HG03439 (cell line): ENCODE data around the gene IKBKE.

Experiments used
- ATAC-seq: cut with Tn5 transposase; IDR thresholded peaks from one replicate; pipeline ENCODE4 v1.9.1; 2021; ENCODE audit warnings: mild to moderate bottlenecking, moderate library complexity; ENCODE audit not compliant: unreplicated experiment

The IKBKE gene

DNA sequence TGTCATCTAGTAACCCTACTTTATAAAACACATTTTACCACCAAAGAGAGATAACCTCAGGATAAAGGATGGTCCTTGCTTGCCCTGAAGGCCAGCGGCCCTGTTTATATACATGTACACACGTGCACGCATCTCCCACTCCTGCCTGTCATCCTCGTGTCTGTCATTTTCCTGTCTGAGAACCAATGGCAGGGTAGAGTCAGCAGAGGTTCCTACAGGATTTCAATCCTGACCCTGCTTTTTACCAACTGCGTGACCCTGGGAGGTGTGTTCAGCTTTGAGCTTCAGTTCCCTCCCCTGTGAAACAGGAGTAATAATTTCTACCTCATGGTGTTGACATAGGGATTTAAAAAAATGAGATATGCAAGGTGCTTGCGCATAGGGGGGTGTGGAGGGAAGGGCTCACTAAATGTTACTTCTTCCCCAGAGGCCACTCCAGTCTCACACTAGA, 24.8 kb downstream of the IKBKE start:
- ATAC-seq, result no peak

DNA sequence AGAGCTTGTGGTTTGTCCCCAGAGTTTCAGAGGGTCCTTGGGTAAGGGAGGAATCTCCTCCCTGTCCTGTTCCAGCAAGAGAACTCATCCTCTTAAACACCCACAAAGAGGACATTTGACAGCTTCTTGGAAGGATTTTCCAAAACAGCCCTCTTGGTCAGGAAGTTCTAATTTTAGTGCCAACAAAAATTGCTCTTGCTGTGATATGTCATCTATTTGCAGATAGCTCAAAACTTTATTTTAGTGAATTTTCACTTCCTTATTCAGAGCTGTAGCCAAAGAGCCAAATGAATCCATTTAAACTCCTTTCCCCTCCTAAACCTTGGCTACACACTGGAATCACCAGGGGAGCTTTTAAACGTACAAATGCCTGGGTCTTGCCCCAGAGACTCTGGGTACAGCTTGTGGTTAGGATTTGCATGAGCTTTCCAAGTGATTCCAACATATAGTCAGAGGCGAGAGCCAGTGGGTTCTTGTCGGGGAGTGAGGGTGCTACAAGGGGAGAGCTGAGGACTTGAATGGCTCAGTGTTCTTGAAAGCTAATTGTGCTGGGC, 25.3 kb downstream of the IKBKE start:
- no peak for ATAC-seq

DNA sequence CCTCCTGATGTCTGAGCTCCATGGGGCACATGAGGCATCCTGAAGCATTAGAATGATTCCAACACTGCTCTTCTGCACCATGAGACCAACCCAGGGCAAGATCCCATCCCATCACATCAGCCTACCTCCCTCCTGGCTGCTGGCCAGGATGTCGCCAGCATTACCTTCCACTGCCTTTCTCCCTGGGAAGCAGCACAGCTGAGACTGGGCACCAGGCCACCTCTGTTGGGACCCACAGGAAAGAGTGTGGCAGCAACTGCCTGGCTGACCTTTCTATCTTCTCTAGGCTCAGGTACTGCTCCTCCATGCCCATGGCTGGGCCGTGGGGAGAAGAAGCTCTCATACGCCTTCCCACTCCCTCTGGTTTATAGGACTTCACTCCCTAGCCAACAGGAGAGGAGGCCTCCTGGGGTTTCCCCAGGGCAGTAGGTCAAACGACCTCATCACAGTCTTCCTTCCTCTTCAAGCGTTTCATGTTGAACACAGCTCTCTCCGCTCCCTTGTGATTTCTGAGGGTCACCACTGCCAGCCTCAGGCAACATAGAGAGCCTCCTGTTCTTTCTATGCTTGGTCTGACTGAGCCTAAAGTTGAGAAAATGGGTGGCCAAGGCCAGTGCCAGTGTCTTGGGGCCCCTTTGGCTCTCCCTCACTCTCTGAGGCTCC, 26.0 kb downstream of the IKBKE start:
- no peak for ATAC-seq

DNA sequence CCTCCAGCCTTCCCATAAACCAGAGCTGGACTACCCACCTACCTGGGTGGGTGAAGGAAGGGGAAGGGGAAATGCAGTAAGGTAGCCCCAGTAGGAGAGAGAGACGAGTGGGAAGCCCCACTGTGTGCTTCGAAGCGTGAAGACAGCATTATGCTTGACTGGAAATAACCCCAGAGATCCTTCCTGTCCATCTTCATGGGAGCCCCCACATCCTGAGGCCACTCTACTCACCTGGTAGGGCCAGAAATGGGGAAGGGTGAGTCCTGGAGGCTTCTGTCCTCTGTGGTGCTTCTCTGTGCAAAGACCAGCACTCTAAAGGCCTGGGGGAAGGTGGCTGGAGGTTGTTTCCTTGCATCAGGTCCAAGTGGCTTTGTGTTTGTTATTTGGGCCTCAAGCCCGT, 27.1 kb downstream of the IKBKE start:
- no peak for ATAC-seq

DNA sequence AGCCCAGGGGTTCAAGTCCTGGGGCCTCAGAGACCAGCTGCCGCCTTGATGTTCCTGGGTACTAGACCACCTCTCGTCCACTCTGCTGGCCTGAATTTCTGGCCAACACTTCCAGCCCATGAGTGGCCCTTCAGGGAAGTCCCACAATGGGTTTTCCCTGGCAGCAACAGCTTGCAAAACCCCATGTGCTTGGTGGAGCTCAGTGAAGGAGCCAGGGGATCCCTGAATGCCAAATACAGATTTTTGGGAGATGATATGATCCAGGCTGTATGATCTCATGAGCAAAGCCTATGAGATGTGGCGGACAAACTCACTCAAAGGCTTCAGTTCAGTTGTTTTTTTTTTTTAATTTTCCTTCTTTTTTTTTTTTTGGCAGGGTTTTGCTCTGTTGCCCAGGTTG, 27.5 kb downstream of the IKBKE start:
- no peak for ATAC-seq

- no peak for ATAC-seq
Observed at GRCh38 chr1:206498685-206499084, 28.4 kb downstream of the IKBKE start.

DNA sequence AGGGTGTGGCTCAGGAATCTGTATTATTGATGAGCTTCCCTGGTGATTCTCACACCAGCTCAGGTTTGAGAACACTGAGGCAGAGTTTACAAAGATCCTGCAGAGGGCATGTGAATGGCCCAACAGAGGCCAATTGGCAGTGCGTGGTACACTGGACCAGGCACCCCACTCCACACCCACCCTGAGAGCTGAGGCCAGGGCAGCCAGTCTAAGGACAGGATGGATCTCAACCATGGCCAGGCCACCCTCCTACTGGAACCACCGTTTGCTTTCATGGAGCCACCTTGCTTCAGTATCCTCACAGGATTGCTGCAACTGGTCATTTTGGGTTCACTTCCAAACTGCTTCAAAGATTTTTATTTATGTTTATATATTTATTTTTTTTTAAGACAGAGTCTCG, 29.8 kb downstream of the IKBKE start:
- no peak for ATAC-seq

DNA sequence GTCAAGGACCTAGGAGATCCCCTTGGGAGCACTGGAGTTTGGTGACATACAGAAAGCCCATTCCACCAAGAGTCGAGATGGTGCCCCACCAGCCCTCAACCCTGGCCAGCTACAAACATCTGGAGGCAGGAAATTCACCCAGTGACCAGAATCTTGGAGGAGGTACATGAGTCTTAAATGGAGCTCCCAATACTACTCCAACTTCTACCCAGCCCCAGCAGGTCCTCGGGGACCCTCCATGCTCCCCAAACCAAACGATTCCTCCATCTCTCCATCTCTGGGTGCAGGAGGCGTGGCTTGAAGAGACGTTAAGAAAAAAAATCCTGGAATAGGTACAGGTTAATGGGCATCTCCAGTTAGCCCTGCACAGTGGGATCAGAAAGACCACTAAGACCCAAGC, 31.6 kb downstream of the IKBKE start:
- ATAC-seq, result no peak

DNA sequence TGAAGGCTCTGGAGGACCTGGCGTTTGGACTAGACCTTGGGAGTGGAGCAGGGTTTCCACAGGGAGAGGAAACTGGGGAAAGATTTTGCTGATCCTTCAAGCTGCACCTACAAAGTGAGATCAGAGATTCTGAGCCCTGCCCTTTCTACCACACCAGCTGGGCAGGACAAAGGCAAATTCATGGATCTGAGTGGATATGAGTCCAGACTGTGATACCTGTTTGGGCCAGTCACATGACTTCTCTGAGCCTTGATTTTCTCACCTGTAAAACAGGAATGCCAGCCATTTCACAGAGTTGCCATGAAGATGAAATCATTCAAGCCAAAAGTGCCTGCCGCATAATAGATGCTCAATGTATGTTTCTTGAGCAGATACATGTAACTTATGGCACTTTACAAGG, 32.1 kb downstream of the IKBKE start:
- no peak for ATAC-seq

GRCh38 chr1:206502812-206503211, 32.5 kb downstream of the IKBKE start:
- ATAC-seq, result no peak

GRCh38 chr1:206503591-206504362, 33.5 kb downstream of the IKBKE start:
- peak; percentile 48 for ATAC-seq

GRCh38 chr1:206504363-206504713, 34.1 kb downstream of the IKBKE start:
- ATAC-seq, result no peak

DNA sequence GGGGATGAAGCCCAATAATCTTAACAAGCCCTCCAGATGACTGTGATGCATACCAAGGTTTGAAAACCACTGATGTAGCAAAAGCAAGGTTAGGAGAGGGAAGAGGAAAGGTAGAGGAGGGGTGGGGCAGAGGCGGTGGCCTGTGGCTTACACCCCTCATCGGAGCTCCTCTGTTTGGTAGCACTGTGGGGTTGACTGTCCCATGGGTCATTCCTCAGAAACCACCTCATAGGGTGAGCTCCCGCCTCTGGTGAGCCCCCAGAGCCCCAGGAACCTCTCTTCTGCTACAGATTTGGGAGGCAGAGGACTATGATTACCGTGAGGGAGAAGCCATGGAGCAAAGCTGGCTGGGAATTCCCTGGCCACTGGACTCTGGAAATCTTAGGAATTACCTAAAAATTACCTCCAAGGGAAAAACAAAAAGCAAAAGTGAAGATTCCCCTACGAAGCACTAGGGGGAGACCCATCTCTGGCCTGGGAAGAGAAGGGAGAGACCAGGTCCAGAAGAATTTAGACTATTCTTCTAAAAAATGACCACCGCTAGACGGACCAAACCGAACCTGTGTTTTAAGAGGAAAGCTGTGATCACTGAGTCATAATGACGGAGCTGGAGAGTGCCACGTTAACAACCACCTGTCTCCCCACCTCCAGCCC, 35.6 kb downstream of the IKBKE start:
- ATAC-seq, result no peak

DNA sequence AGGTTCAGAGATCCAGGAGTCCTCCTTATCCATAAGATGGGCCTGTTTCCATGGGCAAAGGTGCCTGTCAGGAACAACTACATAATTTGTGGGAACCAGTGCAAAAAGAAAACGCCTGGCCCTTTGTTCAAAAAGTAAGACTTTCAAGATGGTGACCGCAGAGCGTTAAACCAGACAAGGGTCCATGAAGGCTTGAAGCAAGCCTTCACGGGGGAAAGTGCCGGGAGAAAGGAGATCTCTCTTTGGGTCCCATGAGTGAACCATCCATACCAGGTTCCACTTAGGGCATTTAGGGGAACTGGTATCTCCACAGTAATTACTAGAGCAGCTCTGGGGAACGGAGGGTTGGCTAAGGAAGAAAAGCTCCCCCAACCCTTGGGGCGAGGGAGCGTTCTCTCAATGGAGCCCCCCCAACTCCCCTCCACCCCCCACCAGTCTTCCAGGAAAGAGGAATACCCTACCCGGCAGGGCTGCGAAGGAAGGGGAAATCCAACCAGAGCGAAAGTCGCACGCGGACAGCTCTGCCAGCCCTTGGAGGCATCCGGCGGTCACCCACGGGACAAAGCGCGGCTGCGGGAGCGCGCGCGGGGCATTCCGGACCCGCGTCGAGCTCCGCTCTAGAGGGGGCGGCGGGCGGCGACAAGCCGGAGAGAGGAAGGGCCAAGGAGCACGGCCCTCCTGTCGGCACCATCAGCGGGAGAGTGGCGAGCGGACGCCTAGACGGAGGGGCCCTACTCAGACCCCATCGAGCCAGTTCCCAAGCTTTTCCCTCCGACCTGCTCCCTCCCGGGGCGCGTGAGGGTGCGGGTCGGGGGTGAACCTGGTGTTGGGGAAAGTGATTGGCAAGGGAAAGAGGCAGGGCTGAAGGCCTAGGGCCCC, 36.4 kb downstream of the IKBKE start:
- peak; percentile 21 for ATAC-seq

DNA sequence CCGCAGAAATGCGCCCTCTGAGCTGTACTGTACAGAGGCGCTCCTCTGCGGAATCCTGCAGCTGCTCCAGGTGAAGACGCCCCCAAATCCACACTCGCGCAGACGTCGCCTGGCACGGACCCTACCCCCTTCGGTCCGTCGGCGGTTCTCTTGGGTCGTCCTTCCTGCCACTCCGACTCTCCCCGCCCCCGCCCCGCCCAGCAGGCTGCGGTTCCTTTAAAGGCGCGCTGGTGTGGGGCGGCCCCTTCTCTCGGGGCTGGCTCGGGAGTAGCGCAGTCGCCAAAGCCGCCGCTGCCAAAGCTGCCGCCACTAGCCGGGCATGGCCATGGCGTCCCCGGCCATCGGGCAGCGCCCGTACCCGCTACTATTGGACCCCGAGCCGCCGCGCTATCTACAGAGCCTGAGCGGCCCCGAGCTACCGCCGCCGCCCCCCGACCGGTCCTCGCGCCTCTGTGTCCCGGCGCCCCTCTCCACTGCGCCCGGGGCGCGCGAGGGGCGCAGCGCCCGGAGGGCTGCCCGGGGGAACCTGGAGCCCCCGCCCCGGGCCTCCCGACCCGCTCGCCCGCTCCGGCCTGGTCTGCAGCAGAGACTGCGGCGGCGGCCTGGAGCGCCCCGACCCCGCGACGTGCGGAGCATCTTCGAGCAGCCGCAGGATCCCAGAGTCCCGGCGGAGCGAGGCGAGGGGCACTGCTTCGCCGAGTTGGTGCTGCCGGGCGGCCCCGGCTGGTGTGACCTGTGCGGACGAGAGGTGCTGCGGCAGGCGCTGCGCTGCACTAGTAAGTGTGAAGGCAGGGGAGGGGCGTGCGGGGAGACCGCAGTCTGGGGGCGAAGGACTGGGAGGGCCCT, 37.2 kb downstream of the IKBKE start, which contains the start of gene RASSF5:
Gene RASSF5 (plus strand): TSS at position 248 of the 846 bp plus-strand sequence. CDS start 72 bp downstream, at position 320.
- ATAC-seq, result peak; percentile 45

- no peak for ATAC-seq
Observed at GRCh38 chr1:206508130-206508889, 38.0 kb downstream of the IKBKE start.

- ATAC-seq, result no peak
Observed at GRCh38 chr1:206508956-206509355, 38.7 kb downstream of the IKBKE start.

DNA sequence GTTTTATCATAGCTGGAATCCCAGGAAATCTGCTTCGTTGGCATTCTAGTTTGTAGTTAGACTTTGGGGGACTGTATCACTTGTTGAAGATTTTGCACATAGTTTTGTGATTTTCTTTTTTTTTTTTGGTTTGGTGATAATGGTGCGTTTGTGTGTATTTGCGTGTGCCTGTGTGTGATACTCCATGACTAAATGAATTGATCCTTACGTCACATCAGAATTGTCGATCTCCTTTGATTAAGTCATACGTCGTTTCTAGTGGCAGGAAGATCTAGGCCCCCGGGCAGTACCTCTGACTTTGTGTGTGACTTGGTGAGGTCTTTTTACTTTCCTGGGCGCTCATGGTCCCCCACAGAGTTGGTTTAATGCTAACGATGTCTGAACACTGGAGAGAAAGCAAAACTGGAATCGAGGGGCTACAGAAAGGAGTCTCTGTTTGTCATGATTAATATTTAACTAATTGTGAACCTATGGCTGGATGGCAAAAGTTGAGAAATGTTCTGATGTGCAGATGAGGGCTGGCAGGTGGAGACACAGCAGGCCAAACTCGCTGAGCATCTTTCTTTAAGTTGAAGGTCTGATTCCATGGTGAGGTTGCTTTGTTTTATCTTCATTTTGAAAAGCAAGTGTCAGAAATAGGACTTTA, 39.5 kb downstream of the IKBKE start:
- ATAC-seq, result no peak

GRCh38 chr1:206510371-206510770, 40.1 kb downstream of the IKBKE start:
- no peak for ATAC-seq
